ENCODE results near the gene ATP13A5.

ATP13A5 gene

GRCh38 chr3:193400304-193400703, 21.8 kb upstream of the ATP13A5 start:
- TF ChIP-seq CTCF (IDR thresholded peaks at IDR 0.05), result no peak
- Mint-ChIP-seq H3K27me3 (ENCODE audit: low read depth, poor library complexity) (no peaks in the 10 kb centered on the region), H3K4me1 (no peaks in the 10 kb centered on the region)

GRCh38 chr3:193396451-193397244, 18.1 kb upstream of the ATP13A5 start:
- Mint-ChIP-seq H3K27me3 (ENCODE audit: low read depth, poor library complexity) (no peaks in the 10 kb centered on the region), H3K27ac (no peak overlapping the region), H3K4me3 (no peak overlapping the region), H3K36me3 (ENCODE audit: low read depth) (no peaks in the 10 kb centered on the region), H3K9me3 (no peaks in the 10 kb centered on the region), H3K4me1 (no peaks in the 10 kb centered on the region)
- DNase-seq, result no peak
- TF ChIP-seq CTCF (IDR thresholded peaks at IDR 0.05), result no peak

More at GRCh38 chr3:193400304-193400703, 21.8 kb upstream of the ATP13A5 start:
- H3K36me3 Mint-ChIP-seq (ENCODE audit: low read depth), result no peaks in the 10 kb centered on the region
- no peak overlapping the region for H3K4me3 Mint-ChIP-seq
- no peak for DNase-seq
- H3K9me3 Mint-ChIP-seq, result no peaks in the 10 kb centered on the region
- no peak overlapping the region for H3K27ac Mint-ChIP-seq

GRCh38 chr3:193391902-193392301, 13.3 kb upstream of the ATP13A5 start:
- Mint-ChIP-seq H3K36me3 (ENCODE audit: low read depth) (no peaks in the 10 kb centered on the region), H3K4me3 (no peak overlapping the region), H3K9me3 (no peaks in the 10 kb centered on the region), H3K27me3 (ENCODE audit: low read depth, poor library complexity) (no peaks in the 10 kb centered on the region), H3K4me1 (no peaks in the 10 kb centered on the region), H3K27ac (no peak overlapping the region)
- TF ChIP-seq CTCF (IDR thresholded peaks at IDR 0.05), result no peak
- DNase-seq, result no peak

GRCh38 chr3:193389335-193389734, 10.8 kb upstream of the ATP13A5 start:
- no peak overlapping the region for H3K27ac Mint-ChIP-seq
- H3K4me1 Mint-ChIP-seq, result no peaks in the 10 kb centered on the region
- no peak overlapping the region for H3K4me3 Mint-ChIP-seq
- no peaks in the 10 kb centered on the region for H3K36me3 Mint-ChIP-seq (ENCODE audit: low read depth)
- no peaks in the 10 kb centered on the region for H3K9me3 Mint-ChIP-seq
- no peak for DNase-seq
- no peak for TF ChIP-seq CTCF (IDR thresholded peaks at IDR 0.05)
- H3K27me3 Mint-ChIP-seq (ENCODE audit: low read depth, poor library complexity), result no peaks in the 10 kb centered on the region

- Mint-ChIP-seq H3K27me3 (ENCODE audit: low read depth, poor library complexity) (no peaks in the 10 kb centered on the region), H3K4me1 (no peaks in the 10 kb centered on the region), H3K4me3 (no peak overlapping the region), H3K27ac (no peak overlapping the region), H3K36me3 (ENCODE audit: low read depth) (no peaks in the 10 kb centered on the region), H3K9me3 (no peaks in the 10 kb centered on the region)
- TF ChIP-seq CTCF (IDR thresholded peaks at IDR 0.05), result no peak
- no peak for DNase-seq
Measured at GRCh38 chr3:193388361-193388760, 9.8 kb upstream of the ATP13A5 start.

GRCh38 chr3:193387596-193387995, 9.0 kb upstream of the ATP13A5 start:
- Mint-ChIP-seq H3K27ac (no peak overlapping the region), H3K36me3 (ENCODE audit: low read depth) (no peaks in the 10 kb centered on the region), H3K27me3 (ENCODE audit: low read depth, poor library complexity) (no peaks in the 10 kb centered on the region), H3K4me3 (no peak overlapping the region), H3K4me1 (no peaks in the 10 kb centered on the region), H3K9me3 (no peaks in the 10 kb centered on the region)
- TF ChIP-seq CTCF (IDR thresholded peaks at IDR 0.05), result no peak
- no peak for DNase-seq
